ENCODE results near the gene MMD.
A peak's percentile ranks its signal among the peaks of the same experiment; 100 is the strongest.
"Not testable (repeated sequence)": the region's sequence is repeated elsewhere in the genome, so short reads cannot be mapped to it uniquely, and the experiment has no call there.

The MMD gene

DNA sequence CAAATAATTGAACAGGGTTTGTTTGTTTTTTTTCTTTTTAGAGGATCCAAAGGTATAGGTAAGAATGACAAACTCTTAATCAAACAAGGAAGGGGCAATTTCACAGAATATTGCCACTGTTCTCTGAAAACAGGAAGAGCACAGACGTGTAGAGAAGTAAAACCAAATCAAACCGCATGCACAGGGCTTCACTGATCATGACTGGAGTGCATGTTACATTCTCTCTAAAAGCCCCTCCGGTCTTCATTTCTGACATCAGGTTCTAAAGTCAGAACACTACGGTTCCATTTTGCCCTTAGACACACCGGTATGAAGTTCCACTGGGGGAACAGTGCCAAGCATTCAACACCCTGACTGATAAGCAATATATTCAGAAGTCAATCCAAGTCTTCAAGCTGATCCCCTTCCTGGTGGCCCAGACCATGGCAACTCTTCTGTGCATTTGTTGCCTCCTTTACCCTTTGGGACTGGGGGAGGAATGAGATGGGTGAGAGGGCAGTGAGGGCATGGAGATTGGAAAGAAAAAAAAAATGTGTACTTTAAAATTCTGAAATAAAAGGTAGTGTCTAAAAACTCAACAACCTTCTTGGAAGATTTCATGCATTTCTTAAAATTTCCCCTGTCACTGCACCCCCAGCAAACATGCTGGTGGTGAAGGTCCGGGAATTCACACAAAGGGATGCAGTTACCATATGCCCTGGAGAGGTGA lies 1.4 kb downstream of the MMD start:
- DNase-seq (ENCODE audit: low read depth): peak; percentile 2

DNA sequence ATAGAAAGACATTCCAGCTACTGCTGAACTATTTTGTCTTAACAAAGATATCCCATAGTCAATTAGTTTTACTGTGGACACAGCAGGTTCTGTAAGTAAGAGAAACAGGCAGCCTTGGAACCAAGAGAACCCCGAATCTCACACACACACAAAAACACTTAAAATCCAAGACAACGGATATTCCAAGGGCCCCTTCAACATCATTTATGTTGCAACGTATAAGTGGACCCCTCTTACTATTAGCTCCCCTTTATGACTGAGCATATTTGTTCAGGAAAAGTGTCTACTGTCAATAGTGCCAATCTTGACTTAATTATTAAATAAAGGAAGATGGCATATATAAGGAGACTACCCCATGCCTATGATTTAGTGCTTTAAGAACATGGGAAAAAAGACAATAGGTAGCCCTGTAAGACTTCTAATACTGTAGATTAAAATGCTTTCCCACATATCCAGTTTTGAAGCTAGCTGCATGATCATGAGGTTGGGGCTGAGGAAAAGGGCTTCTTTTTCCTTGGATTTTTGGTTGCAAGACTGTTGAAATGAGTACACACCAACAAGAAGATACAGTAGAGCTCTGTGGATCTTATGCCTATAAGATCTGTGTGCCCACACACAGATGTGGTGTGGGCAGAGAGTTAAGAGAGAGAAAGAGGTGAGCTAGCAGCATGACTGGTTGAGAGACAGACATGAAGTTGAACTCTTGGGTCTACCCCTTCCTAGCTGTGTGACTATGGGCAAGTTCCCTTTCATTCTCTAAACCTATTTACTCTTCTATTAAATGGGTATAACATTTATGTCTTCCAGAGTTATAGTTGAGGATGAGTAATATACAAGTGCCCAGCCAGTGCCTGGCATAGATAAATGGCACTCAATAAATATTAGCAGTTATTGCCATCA lies 3.0 kb downstream of the MMD start:
- no peak for DNase-seq (ENCODE audit: low read depth)

DNA sequence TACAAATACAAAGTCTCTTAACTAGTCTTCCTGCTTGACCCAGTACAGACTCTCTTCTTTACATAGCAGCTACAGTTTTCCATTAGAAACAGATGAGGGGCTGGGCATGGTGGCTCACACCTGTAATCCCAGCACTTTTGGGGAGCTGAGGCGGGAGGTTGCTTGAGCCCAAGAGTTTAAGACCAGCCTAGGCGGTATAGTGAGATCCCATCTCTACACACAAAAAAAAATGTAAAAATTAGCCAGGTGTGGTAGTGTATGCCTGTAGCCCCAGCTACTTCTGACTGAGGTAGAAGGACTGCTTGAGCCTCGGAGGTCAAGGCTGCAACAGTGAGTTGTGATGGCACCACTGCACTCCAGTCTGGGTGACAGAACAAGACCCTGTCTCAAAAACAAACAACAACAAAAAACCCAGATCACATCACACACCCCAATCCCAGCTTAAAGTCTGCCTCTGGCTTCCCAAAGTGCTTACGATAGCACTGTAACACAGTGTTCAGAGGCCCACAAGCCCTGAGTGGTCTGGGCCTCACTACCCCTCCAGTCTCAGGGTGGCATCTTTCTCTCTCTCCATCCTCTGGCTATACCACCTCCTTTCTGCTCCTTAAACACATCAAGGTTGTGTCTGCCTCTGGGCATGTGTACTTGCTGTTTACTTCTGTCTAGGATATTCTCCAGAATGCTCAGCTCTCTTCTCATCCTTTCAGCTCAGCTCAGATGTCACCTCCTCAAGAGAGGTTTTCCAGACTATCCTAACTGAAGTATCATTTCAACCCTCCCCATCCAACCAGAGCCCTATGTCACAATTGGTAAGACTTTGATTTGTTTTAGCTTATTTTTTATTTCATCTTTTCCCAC lies 4.0 kb downstream of the MMD start:
- DNase-seq (ENCODE audit: low read depth): no peak

DNA sequence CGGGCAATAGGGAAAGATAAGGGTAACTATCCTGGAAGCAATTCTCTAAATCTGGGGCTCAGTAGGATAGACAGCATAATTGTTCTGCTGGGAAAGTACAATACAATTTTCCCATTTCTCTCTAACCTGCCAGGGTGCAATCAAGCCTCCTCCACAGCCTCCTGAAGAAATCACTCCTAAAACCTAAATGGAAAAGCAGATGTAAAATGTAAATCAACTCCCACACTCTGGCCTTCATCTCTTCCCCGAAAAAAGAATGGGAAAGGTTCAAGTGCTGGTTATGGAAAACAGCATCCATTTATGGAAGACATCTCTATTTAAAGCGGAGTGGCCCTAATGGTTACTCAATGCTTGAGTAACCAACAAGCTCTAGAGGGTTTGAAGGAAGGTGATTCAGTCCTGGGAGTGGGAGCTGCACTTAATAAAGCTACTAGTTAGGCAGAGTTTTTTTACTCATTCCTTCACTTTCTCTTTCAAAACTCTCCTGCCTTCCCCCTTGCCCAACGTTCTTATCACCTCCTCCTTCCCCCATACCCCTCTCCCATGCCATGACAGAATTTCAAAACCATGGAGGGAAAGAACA lies 5.1 kb downstream of the MMD start:
- DNase-seq (ENCODE audit: low read depth): no peak

DNA sequence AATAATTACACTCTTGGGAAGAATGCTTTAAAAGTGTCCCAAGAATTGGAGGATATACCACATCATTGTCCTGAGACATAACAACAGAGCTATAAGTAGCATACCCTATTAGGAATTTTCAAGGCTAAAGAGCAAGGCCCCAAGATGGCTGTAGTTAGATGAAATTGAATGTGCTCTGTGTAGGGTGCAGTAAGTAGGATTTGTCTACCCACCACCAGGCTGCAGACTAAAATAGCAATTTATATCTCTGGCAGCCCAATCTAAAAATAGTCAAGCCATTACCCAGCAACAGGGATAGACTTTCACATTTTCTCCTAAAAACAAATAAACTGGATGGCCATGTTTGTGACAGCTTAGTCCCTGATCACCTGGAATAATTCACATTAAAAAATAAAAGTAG lies 5.6 kb downstream of the MMD start:
- no peak for DNase-seq (ENCODE audit: low read depth)

DNA sequence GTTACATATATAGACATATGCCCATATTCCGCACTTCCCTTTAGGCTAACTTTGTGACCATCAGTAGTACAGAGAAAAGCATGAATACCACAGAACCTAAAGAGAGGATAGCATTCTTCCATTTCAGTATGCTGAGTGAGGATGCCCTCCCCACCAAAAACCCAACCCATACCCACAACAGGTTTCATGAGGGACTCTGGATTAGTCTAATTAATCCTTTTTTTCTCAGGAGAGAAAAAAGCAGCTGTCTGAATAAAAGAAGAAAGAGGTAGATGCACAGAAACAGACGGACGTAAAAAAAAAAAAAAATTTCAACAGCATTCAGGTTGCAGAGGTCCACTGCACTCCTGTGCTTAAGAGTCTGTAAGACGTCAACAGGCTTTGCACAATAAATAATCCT lies 6.7 kb downstream of the MMD start:
- DNase-seq (ENCODE audit: low read depth): no peak

DNA sequence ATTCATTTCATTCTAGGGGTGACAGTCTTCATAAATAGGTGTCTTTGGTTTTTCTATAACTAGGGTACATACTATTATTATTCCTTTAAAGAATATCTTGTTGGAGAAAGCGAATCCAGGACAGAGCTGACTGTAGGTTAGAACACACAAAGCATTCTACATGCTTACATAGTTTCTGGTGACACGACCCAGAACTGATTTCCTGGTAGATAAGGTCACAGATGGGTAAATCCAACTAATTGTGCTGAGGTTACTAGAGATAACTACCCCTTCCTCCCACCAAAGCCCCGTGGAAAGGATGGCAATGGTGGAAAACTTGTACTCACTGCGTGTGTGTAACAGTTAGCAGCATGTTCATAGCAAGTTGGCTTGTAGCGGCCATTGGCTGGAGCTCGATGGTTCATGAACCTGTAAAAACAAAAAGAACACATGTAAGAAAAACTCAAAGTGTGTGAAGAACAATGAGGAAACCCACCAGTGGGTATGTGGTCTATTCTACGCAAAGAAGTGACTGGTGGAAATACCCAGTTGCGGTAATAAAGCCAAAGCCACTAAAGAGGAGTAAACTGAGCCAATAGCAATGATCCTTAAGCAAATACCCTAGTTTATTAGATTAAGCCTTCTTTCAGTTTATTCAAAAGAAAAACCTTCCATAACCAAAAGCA lies 7.7 kb downstream of the MMD start:
- DNase-seq (ENCODE audit: low read depth): no peak

DNA sequence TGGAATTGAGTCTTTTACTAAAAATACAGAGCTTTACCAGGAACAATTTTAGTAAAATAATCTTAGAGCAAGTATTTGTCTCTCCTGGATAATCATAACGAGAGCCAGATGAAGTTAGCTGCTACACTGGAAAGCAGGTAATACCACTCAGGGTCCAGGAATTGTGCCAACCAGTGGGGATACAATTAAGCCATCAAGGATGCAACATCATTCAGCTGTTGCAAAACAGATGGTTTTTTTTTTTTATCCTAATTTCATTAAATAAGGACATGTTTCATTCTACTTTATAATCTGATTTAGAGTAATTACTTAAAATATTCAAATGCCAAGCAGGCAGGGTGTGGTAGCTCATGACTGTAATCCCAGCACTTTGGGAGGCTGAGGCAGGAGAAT lies 10.2 kb downstream of the MMD start:
- DNase-seq (ENCODE audit: low read depth): no peak

DNA sequence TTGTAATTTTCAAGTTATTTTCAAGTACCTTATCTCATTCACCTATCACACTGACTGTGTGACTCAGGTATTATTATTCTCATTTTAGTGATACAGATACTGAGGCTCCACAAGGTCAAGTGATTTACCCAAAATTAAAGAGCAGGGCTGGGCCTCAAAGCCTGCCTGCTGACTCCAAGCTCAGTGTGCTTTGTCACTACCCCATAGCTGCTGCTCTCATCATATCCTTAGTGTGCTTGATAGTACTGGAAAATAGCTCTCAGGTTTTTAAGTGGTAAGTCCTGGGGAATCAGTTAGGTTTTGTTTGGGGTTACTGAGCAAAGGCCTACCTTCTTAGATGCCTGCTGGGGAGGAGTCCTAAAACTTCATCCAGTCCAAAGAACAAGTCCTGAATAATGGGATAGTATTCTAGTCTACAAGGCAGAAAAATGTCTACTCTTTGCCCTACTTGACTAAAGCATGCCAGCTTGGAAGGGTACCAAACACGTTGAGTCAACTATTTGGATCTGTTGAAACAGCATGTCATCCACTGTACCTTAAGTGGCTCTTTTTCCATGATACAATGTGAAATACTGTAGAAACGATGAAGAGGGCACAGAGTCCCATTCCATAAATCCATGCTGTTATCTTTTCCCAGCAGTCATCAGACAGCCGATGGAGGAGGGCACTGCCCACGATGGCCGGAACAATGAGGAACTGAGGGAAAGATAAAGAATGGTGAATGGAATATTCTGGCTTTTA lies 10.7 kb downstream of the MMD start:
- DNase-seq (ENCODE audit: low read depth): no peak

DNA sequence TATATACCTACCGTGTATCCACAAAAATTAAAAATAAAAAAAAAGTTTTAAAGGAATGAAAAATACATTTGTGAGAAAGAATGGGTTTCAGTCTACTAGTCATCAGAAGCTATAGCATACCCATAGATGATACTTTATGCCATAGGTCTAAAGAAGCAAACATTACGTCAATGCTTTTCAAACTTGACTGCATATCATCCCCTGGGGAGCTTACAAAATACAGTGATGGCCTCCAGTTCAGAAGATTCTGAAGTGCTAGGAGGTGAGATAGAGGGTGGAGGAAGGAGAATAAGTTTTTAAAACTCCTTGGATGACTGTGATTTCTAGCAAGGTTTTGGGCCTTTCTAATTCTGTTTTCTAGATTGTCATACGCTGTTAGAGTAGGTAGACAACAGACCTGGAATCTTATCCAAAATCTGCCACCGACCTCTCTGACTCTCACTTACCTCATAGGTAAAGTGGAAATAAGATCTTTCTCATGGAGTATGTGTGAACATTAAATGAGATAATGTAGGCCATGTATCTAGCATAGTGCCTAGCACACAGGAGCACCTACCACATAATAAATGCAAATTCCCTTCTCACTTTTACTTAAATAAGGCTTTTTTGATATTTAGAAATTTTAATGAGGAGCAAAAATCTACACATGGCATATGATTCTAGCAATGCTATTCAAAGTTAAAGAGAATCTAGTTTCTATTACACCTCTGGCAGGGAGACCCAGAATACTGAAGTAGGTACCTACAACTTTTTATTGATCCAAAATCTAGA lies 12.4 kb downstream of the MMD start:
- DNase-seq (ENCODE audit: low read depth): no peak

DNA sequence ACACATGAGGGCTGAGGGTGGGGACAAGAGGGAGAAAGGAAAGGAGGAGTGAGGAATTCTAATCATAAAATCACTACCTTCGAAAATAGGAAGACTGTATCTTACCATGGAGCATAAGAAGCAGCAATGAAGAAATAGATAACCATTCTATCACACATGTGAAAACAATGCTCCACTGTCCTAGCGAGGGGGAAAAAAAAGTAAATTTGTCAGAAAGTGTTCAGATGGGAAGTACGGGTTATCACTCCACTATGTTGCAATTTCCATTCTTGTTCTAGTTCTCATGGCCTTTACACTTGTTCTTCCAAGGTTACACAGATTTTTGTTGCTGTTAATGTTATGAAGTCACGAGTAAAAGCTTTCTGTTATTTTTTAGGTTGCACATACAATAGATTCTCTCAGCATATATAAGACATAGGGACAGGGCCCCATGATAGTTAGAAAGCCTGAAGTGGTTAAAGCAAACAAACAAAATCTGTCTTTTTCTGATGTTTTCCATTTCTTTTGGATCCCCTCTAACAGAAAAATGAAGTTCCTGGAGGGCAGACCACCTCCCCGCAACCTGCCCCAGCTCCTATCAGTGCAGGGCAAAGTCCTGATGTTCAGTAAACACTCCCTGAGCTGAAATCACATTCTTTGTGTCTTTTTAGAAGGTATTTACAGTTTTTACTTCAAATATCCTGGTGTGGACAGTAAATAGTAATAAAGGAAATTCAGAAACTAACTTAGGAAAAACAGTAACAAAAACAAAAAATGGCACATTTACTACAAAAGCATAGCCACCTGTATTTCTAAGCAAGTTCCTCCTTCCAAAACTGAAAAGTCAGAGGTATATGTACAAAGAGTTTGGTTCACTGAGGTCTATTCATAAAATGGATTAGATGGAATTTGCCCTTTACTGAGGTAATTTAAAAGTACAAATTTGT lies 13.7 kb downstream of the MMD start:
- no peak for DNase-seq (ENCODE audit: low read depth)

DNA sequence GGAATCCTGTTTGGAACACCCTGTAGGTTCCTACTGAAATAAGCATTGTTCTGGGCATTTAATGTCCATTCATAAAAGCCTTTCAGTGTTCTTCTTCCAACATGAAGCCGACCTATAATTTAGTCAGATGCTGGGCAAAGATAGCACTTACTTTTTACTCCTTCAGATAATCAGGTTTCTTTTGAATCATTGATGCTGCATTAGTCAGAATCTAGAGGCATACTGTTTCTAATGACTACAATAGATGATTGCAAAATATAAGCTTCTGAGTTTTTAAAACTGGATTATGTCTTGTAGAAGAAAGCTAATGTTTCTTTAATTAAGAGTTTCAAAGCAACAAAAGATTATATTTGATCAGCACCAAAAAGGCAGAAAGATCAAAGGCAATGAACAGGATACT lies 16.0 kb downstream of the MMD start:
- no peak for DNase-seq (ENCODE audit: low read depth)

DNA sequence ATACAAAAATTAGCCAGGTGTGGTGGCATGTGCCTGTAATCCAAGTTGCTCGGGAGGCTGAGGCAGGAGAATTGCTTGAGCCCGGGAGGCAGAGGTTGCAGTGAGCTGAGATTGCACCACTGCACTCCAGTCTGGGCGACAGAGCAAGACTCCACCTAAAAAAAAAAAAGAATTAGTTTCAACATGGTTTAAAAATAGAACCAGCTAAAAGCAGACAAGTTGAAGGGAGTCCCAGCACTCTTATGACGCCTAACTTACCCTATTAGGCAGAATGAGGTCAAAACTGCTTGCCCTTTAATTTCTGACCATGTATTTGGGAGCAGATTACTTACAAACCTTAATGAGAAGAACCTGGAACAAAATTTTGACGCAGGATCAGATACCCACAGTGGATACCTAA lies 17.4 kb downstream of the MMD start:
- not testable (repeated sequence) for DNase-seq (ENCODE audit: low read depth)

DNA sequence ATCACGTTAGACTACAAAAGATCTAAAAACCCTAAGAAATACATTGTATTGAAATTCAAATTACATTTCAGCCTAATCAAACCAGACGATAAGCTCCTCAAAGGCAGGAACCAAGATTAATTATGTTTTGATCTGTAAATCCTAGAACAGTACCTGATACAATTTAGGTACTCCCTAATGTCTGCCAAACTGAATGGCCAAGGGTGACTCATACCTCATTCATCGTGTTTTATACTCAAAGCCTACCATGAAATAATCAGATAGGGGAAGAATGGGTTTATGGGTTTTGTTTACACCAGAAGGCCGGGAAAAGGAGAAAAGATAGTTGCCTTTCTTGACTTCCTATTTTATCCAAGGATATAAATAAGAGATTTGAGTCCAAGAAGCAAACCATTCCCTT lies 19.3 kb downstream of the MMD start:
- DNase-seq (ENCODE audit: low read depth): no peak

DNA sequence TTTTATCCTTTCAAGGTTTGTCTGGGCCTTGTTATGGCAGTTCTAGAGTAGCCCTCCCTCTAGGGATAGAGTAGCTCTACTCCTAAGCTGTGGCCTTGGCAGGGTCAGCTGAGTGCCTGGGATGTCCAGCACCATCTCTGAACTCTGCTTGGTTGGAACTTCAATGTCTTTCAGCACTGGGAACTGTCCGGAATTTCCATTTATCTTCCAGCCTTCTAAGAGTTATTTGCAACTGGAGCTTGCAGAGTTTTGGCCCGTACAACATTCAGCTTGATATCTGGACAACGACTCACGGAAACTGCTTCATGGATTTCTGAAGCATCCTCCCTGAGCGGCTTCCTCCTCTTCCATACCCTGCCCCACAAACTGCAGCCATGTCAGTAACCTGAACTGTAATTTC lies 22.9 kb downstream of the MMD start:
- DNase-seq (ENCODE audit: low read depth): no peak

DNA sequence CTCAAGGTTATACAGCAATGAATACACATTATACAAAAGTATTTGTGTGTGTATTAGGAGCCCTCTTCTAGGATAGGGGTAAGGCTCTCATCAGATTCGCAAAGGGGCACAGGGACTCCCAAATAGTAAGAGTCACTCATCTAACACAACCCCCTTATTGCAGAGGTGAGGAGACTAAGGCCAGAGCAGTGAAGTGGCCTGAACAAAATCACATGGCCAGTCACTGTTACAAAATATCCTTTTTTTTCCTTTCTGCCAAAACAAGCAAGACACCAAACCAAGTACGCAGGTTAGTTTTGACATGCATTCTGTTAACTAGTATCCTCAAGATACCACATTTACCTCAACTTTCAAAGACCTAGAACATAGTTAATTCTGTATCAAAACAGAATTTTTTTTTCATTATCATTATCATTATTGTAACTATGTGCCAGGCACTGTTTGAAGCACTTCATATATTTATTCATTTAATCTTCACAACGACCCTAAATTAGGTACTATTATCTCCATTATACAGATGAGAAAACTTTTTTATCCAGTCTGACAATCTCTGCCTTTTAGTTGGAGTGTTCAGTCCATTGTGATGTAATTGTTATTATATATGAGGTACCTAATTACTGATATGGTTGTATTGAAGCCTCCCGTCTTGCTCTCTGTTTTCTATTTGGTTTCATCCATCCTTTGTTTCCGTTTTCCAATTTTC lies 25.7 kb downstream of the MMD start:
- DNase-seq (ENCODE audit: low read depth): no peak

DNA sequence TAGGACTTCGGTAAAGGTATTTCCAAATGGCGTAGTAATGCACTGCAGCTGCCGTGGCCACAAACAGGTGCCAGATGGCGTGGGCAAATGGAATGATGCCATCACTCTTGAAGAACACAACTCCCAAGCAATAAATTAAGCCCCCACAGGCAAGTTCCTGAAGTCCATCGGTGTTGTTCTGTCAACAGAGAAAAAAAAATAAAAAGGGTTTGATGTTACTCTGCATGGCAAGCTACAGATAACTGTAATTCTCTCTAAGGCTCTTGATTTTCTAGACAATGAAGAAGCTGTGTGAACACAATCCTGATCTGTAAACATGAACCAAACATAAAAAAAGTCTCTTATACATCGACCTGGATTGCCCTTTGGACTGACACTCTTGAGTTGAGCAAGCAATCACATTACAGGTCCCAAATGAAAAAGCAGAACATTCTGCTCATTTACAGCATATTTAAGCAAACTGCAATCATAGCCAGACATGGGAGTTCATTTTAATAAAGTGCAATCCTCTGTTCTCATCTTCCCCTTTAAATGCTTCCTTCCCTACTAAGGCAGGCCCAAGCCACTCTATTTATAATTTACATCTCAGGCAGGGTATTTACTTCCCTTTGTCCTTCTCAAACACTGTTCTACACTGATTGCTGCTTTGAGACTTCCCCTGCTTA lies 27.1 kb downstream of the MMD start:
- no peak for DNase-seq (ENCODE audit: low read depth)

Data from activated T-cell treated with anti-CD3 and anti-CD28 coated beads for 1 hour (primary cell).